ENCODE data around the gene PLCB4.

The PLCB4 gene

GRCh38 chr20:9161311-9161710 is 92.4 kb downstream of the PLCB4 start:
- DNase-seq (ENCODE audit: low read depth), result no peak
- H3K4me3 ChIP-seq (ENCODE audit: low read length), result no peak overlapping the region
- no peak for TF ChIP-seq CTCF (IDR thresholded peaks at IDR 0.05; ENCODE audit: insufficient read depth, low read depth, low read length, missing control alignments)

GRCh38 chr20:9163251-9163650 is 94.4 kb downstream of the PLCB4 start:
- DNase-seq (ENCODE audit: low read depth), result no peak
- no peak overlapping the region for H3K4me3 ChIP-seq (ENCODE audit: low read length)
- TF ChIP-seq CTCF (IDR thresholded peaks at IDR 0.05; ENCODE audit: insufficient read depth, low read depth, low read length, missing control alignments), result no peak

- no peak for TF ChIP-seq CTCF (IDR thresholded peaks at IDR 0.05; ENCODE audit: insufficient read depth, low read depth, low read length, missing control alignments)
- no peak for DNase-seq (ENCODE audit: low read depth)
- H3K4me3 ChIP-seq (ENCODE audit: low read length), result no peak overlapping the region
Observed at GRCh38 chr20:9163995-9164394, 95.1 kb downstream of the PLCB4 start.

GRCh38 chr20:9165261-9165660 is 96.4 kb downstream of the PLCB4 start:
- no peak for TF ChIP-seq CTCF (IDR thresholded peaks at IDR 0.05; ENCODE audit: insufficient read depth, low read depth, low read length, missing control alignments)
- no peak for DNase-seq (ENCODE audit: low read depth)
- no peak overlapping the region for H3K4me3 ChIP-seq (ENCODE audit: low read length)

- peak; percentile 54 for DNase-seq (ENCODE audit: low read depth)
- H3K4me3 ChIP-seq (ENCODE audit: low read length), result no peak overlapping the region
- TF ChIP-seq CTCF (IDR thresholded peaks at IDR 0.05; ENCODE audit: insufficient read depth, low read depth, low read length, missing control alignments), result no peak
Observed at GRCh38 chr20:9166153-9166780, 97.4 kb downstream of the PLCB4 start.

GRCh38 chr20:9169409-9169808 is 100.5 kb downstream of the PLCB4 start:
- no peak overlapping the region for H3K4me3 ChIP-seq (ENCODE audit: low read length)
- DNase-seq (ENCODE audit: low read depth), result no peak
- no peak for TF ChIP-seq CTCF (IDR thresholded peaks at IDR 0.05; ENCODE audit: insufficient read depth, low read depth, low read length, missing control alignments)

GRCh38 chr20:9172851-9173250 is 104.0 kb downstream of the PLCB4 start:
- peak; percentile 16 for DNase-seq (ENCODE audit: low read depth)
- no peak overlapping the region for H3K4me3 ChIP-seq (ENCODE audit: low read length)
- TF ChIP-seq CTCF (IDR thresholded peaks at IDR 0.05; ENCODE audit: insufficient read depth, low read depth, low read length, missing control alignments), result no peak
